ENCODE measurements around the gene KLK6.
"Not testable (repeated sequence)": the region's sequence is repeated elsewhere in the genome, so short reads cannot be mapped to it uniquely, and the experiment has no call there.

Gene KLK6

GRCh38 chr19:51003316-51003715 lies 33.9 kb upstream of the KLK6 start:
- Mint-ChIP-seq H3K36me3 (ENCODE audit: insufficient read depth) (peaks cover under 1% of the 10 kb centered on the region), H3K4me3 (no peak overlapping the region), H3K9me3 (no peaks in the 10 kb centered on the region), H3K27me3 (peaks cover 77% of the 10 kb centered on the region), H3K4me1 (no peaks in the 10 kb centered on the region), H3K27ac (ENCODE audit: low read depth) (no peak overlapping the region)
- DNase-seq (ENCODE audit: low spot score in 2 of 2) (no peak), ATAC-seq (replicated peaks; ENCODE audit: extremely low read depth, poor library complexity, severe bottlenecking) (no peak)

- peaks cover 2% of the 10 kb centered on the region for H3K36me3 Mint-ChIP-seq (ENCODE audit: insufficient read depth)
- ATAC-seq (replicated peaks; ENCODE audit: extremely low read depth, poor library complexity, severe bottlenecking), result no peak
- no peak overlapping the region for H3K4me3 Mint-ChIP-seq
- no peaks in the 10 kb centered on the region for H3K4me1 Mint-ChIP-seq
- no peak overlapping the region for H3K27ac Mint-ChIP-seq (ENCODE audit: low read depth)
- no peak for DNase-seq (ENCODE audit: low spot score in 2 of 2)
- peaks cover 83% of the 10 kb centered on the region for H3K27me3 Mint-ChIP-seq
- H3K9me3 Mint-ChIP-seq, result no peaks in the 10 kb centered on the region
These were observed 33.3 kb upstream of the KLK6 start for GRCh38 chr19:51002542-51003311.

- Mint-ChIP-seq H3K4me3 (no peak overlapping the region), H3K9me3 (no peaks in the 10 kb centered on the region), H3K27me3 (peaks cover 88% of the 10 kb centered on the region), H3K27ac (ENCODE audit: low read depth) (no peak overlapping the region), H3K4me1 (no peaks in the 10 kb centered on the region), H3K36me3 (ENCODE audit: insufficient read depth) (peaks cover 2% of the 10 kb centered on the region)
- ATAC-seq (replicated peaks; ENCODE audit: extremely low read depth, poor library complexity, severe bottlenecking) (no peak), DNase-seq (ENCODE audit: low spot score in 2 of 2) (no peak)
These were observed 32.7 kb upstream of the KLK6 start for GRCh38 chr19:51002089-51002532.

GRCh38 chr19:51001515-51001914 lies 32.1 kb upstream of the KLK6 start, which contains the start of gene KLK8:
Gene KLK8 (minus strand): TSS chr19:51001604. CDS start chr19:51001167, 437 bp downstream.
- ATAC-seq (replicated peaks; ENCODE audit: extremely low read depth, poor library complexity, severe bottlenecking) (no peak), DNase-seq (ENCODE audit: low spot score in 2 of 2) (no peak)
- Mint-ChIP-seq H3K4me3 (no peak within 1 kb of the TSS), H3K36me3 (ENCODE audit: insufficient read depth) (peaks cover 2% of the 10 kb centered on the region), H3K27me3 (peaks cover 85% of the 10 kb centered on the region), H3K4me1 (no peaks in the 10 kb centered on the region), H3K9me3 (no peaks in the 10 kb centered on the region), H3K27ac (ENCODE audit: low read depth) (no peak within 1 kb of the TSS)

GRCh38 chr19:51000981-51001380 lies 31.6 kb upstream of the KLK6 start:
- peaks cover 80% of the 10 kb centered on the region for H3K27me3 Mint-ChIP-seq
- no peaks in the 10 kb centered on the region for H3K9me3 Mint-ChIP-seq
- peaks cover 2% of the 10 kb centered on the region for H3K36me3 Mint-ChIP-seq (ENCODE audit: insufficient read depth)
- DNase-seq (ENCODE audit: low spot score in 2 of 2) (no peak), ATAC-seq (replicated peaks; ENCODE audit: extremely low read depth, poor library complexity, severe bottlenecking) (no peak)
- H3K4me1 Mint-ChIP-seq, result no peaks in the 10 kb centered on the region
- no peak overlapping the region for H3K4me3 Mint-ChIP-seq
- H3K27ac Mint-ChIP-seq (ENCODE audit: low read depth), result no peak overlapping the region

GRCh38 chr19:51000426-51000825 lies 31.0 kb upstream of the KLK6 start:
- no peak for DNase-seq (ENCODE audit: low spot score in 2 of 2)
- no peak for ATAC-seq (replicated peaks; ENCODE audit: extremely low read depth, poor library complexity, severe bottlenecking)
- peaks cover 2% of the 10 kb centered on the region for H3K36me3 Mint-ChIP-seq (ENCODE audit: insufficient read depth)
- H3K4me1 Mint-ChIP-seq, result no peaks in the 10 kb centered on the region
- no peak overlapping the region for H3K4me3 Mint-ChIP-seq
- H3K27ac Mint-ChIP-seq (ENCODE audit: low read depth), result no peak overlapping the region
- no peaks in the 10 kb centered on the region for H3K9me3 Mint-ChIP-seq
- H3K27me3 Mint-ChIP-seq, result peaks cover 77% of the 10 kb centered on the region

GRCh38 chr19:50998686-50999085 lies 29.3 kb upstream of the KLK6 start:
- ATAC-seq (replicated peaks; ENCODE audit: extremely low read depth, poor library complexity, severe bottlenecking) (no peak), DNase-seq (ENCODE audit: low spot score in 2 of 2) (no peak)
- no peaks in the 10 kb centered on the region for H3K9me3 Mint-ChIP-seq
- peaks cover 2% of the 10 kb centered on the region for H3K36me3 Mint-ChIP-seq (ENCODE audit: insufficient read depth)
- H3K4me3 Mint-ChIP-seq, result no peak overlapping the region
- no peak overlapping the region for H3K27ac Mint-ChIP-seq (ENCODE audit: low read depth)
- H3K27me3 Mint-ChIP-seq, result peaks cover 69% of the 10 kb centered on the region
- H3K4me1 Mint-ChIP-seq, result no peaks in the 10 kb centered on the region

- DNase-seq (ENCODE audit: low spot score in 2 of 2), result no peak
- no peak for ATAC-seq (replicated peaks; ENCODE audit: extremely low read depth, poor library complexity, severe bottlenecking)
- H3K4me1 Mint-ChIP-seq, result no peaks in the 10 kb centered on the region
- H3K4me3 Mint-ChIP-seq, result no peak overlapping the region
- peaks cover 63% of the 10 kb centered on the region for H3K27me3 Mint-ChIP-seq
- no peak overlapping the region for H3K27ac Mint-ChIP-seq (ENCODE audit: low read depth)
- peaks cover 2% of the 10 kb centered on the region for H3K36me3 Mint-ChIP-seq (ENCODE audit: insufficient read depth)
- no peaks in the 10 kb centered on the region for H3K9me3 Mint-ChIP-seq
These were observed 28.7 kb upstream of the KLK6 start for GRCh38 chr19:50998061-50998460.

- no peak overlapping the region for H3K27ac Mint-ChIP-seq (ENCODE audit: low read depth)
- no peak for ATAC-seq (replicated peaks; ENCODE audit: extremely low read depth, poor library complexity, severe bottlenecking)
- peaks cover 2% of the 10 kb centered on the region for H3K36me3 Mint-ChIP-seq (ENCODE audit: insufficient read depth)
- peaks cover 56% of the 10 kb centered on the region for H3K27me3 Mint-ChIP-seq
- no peaks in the 10 kb centered on the region for H3K9me3 Mint-ChIP-seq
- no peak for DNase-seq (ENCODE audit: low spot score in 2 of 2)
- H3K4me1 Mint-ChIP-seq, result no peaks in the 10 kb centered on the region
- no peak overlapping the region for H3K4me3 Mint-ChIP-seq
These were observed 24.7 kb upstream of the KLK6 start for GRCh38 chr19:50994129-50994528.

- H3K4me1 Mint-ChIP-seq, result no peaks in the 10 kb centered on the region
- no peaks in the 10 kb centered on the region for H3K36me3 Mint-ChIP-seq (ENCODE audit: insufficient read depth)
- H3K4me3 Mint-ChIP-seq, result no peak overlapping the region
- no peaks in the 10 kb centered on the region for H3K9me3 Mint-ChIP-seq
- H3K27ac Mint-ChIP-seq (ENCODE audit: low read depth), result no peak overlapping the region
- ATAC-seq (replicated peaks; ENCODE audit: extremely low read depth, poor library complexity, severe bottlenecking) (no peak), DNase-seq (ENCODE audit: low spot score in 2 of 2) (no peak)
- peaks cover 56% of the 10 kb centered on the region for H3K27me3 Mint-ChIP-seq
These were observed 23.3 kb upstream of the KLK6 start for GRCh38 chr19:50992666-50993035.

- H3K36me3 Mint-ChIP-seq (ENCODE audit: insufficient read depth); ATAC-seq (replicated peaks; ENCODE audit: extremely low read depth, poor library complexity, severe bottlenecking); H3K4me3 Mint-ChIP-seq; H3K9me3 Mint-ChIP-seq; H3K4me1 Mint-ChIP-seq; DNase-seq (ENCODE audit: low spot score in 2 of 2); H3K27ac Mint-ChIP-seq (ENCODE audit: low read depth): not testable (repeated sequence)
- peaks cover 85% of the 10 kb centered on the region for H3K27me3 Mint-ChIP-seq
These were observed 15.0 kb upstream of the KLK6 start for GRCh38 chr19:50984416-50984815.

GRCh38 chr19:50983625-50984292 lies 14.4 kb upstream of the KLK6 start, which contains the start of gene KLK7:
Gene KLK7 (minus strand): TSS chr19:50983917. CDS start chr19:50982399, 1,518 bp downstream.
- no peaks in the 10 kb centered on the region for H3K9me3 Mint-ChIP-seq
- DNase-seq (ENCODE audit: low spot score in 2 of 2) (no peak), ATAC-seq (replicated peaks; ENCODE audit: extremely low read depth, poor library complexity, severe bottlenecking) (no peak)
- H3K4me1 Mint-ChIP-seq, result no peaks in the 10 kb centered on the region
- H3K27ac Mint-ChIP-seq (ENCODE audit: low read depth), result no peak within 1 kb of the TSS
- H3K4me3 Mint-ChIP-seq, result no peak within 1 kb of the TSS
- H3K36me3 Mint-ChIP-seq (ENCODE audit: insufficient read depth), result no peaks in the 10 kb centered on the region
- peaks cover 85% of the 10 kb centered on the region for H3K27me3 Mint-ChIP-seq

- DNase-seq (ENCODE audit: low spot score in 2 of 2), result no peak
- no peak for ATAC-seq (replicated peaks; ENCODE audit: extremely low read depth, poor library complexity, severe bottlenecking)
- peaks cover 84% of the 10 kb centered on the region for H3K27me3 Mint-ChIP-seq
- H3K4me3 Mint-ChIP-seq, result no peak overlapping the region
- no peak overlapping the region for H3K27ac Mint-ChIP-seq (ENCODE audit: low read depth)
- H3K36me3 Mint-ChIP-seq (ENCODE audit: insufficient read depth), result no peaks in the 10 kb centered on the region
- no peaks in the 10 kb centered on the region for H3K4me1 Mint-ChIP-seq
- no peaks in the 10 kb centered on the region for H3K9me3 Mint-ChIP-seq
These were observed 12.8 kb upstream of the KLK6 start for GRCh38 chr19:50982186-50982585.

All from central memory CD8-positive, alpha-beta T cell (primary cell).